HCT116 (cell line): Measurements from ENCODE around the gene MACF1. TPM values are rescaled to one million over a fixed set of nuclear protein-coding genes. Genes with fewer than 3 reads are reported as not detected.
A peak's percentile ranks its signal among the peaks of the same experiment; 100 is the strongest.

ENCODE experiments used
- ATAC-seq: fragments of 200-7000 bp; cut with Tn5 transposase; 2 replicates; pipeline ENCODE4 v1.9.1; 2020; ENCODE audit warnings: mild to moderate bottlenecking, moderate library complexity
- BruUV-seq: library from RNA; stranded (reverse); fragments of 400-500 nt; replicated peaks from 2 replicates; lab custom pipeline; 2021; lab: Mats Ljungman, UMichigan
- CTCF ChIA-PET: fragments of 300-600 bp; sonication (Branson Sonifier 250); formaldehyde crosslinking; loops from one replicate; lab custom pipeline; 2021; ENCODE audit warnings: antibody characterized with exemption; lab: Charles Lee
- POLR2A ChIA-PET: fragments of 300-600, 350-600 bp; sonication (Branson Sonifier 250); formaldehyde crosslinking; loops from one replicate; lab custom pipeline; 2021; ENCODE audit warnings: antibody characterized with exemption; lab: Charles Lee
- RAD21 ChIA-PET, 2 experiments: fragments of 300-600 bp; sonication (Branson Sonifier 250); formaldehyde crosslinking; loops; one replicate each; lab custom pipeline; 2023; ENCODE audit warnings: low total read pairs in 2 of 2; ENCODE audit not compliant: uncharacterized antibody in 2 of 2, unreplicated experiment in 2 of 2, low non-redundant PET in 1 of 2; lab: Charles Lee
- DNase-seq: peaks from one replicate; pipeline ENCODE4 v3.0.0-alpha.2; 2010; ENCODE audit warnings: low read depth, low spot score
- H2AFZ ChIP-seq: fragments of 200-600 bp; shearing (Covaris generic), sonication (generic); 2 replicates; pipeline ENCODE4 v1.6.1; 2017; ENCODE audit warnings: low read depth, mixed run types, mixed read lengths, antibody characterized with exemption, low read length; ENCODE audit not compliant: poor library complexity, severe bottlenecking
- H3K27ac ChIP-seq: 2 replicates; pipeline ENCODE4 v1.5.1; 2012; ENCODE audit warnings: low read depth, low read length
- H3K27me3 ChIP-seq: fragments of 200-600 bp; sonication (generic); 2 replicates; pipeline ENCODE4 v1.6.1; 2016; ENCODE audit warnings: mixed run types, low read length, mixed read lengths; ENCODE audit not compliant: insufficient read depth
- H3K36me3 ChIP-seq, 2 experiments: fragments of 200-500 bp in 1 of 2; fragments of 200-600 bp in 1 of 2; sonication (Bioruptor generic) in 1 of 2; sonication (generic) in 1 of 2; 2 replicates each; pipeline versions ENCODE4 v1.5.1 to v1.6.1; 2014 to 2016; ENCODE audit warnings: low read length in 2 of 2, inconsistent platforms in 1 of 2, mixed read lengths in 1 of 2, mixed run types in 1 of 2; ENCODE audit not compliant: insufficient read depth in 2 of 2, control insufficient read depth in 1 of 2
- H3K4me1 ChIP-seq, 2 experiments: fragments of 200-600 bp in 1 of 2; sonication (generic) in 1 of 2; 2 replicates each; pipeline versions ENCODE4 v1.5.1 to v1.6.1; 2012 to 2017; ENCODE audit warnings: low read length in 2 of 2, inconsistent platforms in 1 of 2, mild to moderate bottlenecking in 1 of 2, mixed read lengths in 1 of 2, mixed run types in 1 of 2, moderate library complexity in 1 of 2; ENCODE audit not compliant: insufficient read depth in 2 of 2, control insufficient read depth in 1 of 2
- H3K4me2 ChIP-seq: fragments of 200-600 bp; sonication (generic); 2 replicates; pipeline ENCODE4 v1.6.1; 2017; ENCODE audit warnings: mixed run types, low read length, mixed read lengths
- H3K4me3 ChIP-seq, 2 experiments: fragments of 200-600 bp in 1 of 2; sonication (generic) in 1 of 2; replicated peaks in 1 of 2; 2 replicates each; pipeline ENCODE4 v1.5.1; 2011 to 2016; ENCODE audit warnings: low read length in 2 of 2, control low read depth in 1 of 2, low read depth in 1 of 2, mild to moderate bottlenecking in 1 of 2, mixed read lengths in 1 of 2, mixed run types in 1 of 2
- H3K79me2 ChIP-seq: fragments of 200-600 bp; sonication (generic); 2 replicates; pipeline ENCODE4 v1.6.1; 2017; ENCODE audit warnings: mild to moderate bottlenecking, mixed run types, low read length, moderate library complexity, mixed read lengths; ENCODE audit not compliant: insufficient read depth
- H3K9ac ChIP-seq: fragments of 200-600 bp; sonication (generic); 2 replicates; pipeline ENCODE4 v1.6.1; 2016; ENCODE audit warnings: low read length, mixed read lengths
- H3K9me2 ChIP-seq: fragments of 200-600 bp; sonication (generic), shearing (Covaris generic); 2 replicates; pipeline ENCODE4 v1.6.1; 2017; ENCODE audit warnings: mixed run types, mild to moderate bottlenecking, moderate library complexity; ENCODE audit not compliant: insufficient read depth
- H3K9me3 ChIP-seq, 2 experiments: fragments of 200-500 bp in 1 of 2; fragments of 200-600 bp in 1 of 2; sonication (Bioruptor generic) in 1 of 2; sonication (generic) in 1 of 2; 2 replicates each; pipeline ENCODE4 v1.6.1; 2014 to 2017; ENCODE audit warnings: low read length in 2 of 2, mixed read lengths in 2 of 2, inconsistent platforms in 1 of 2, low read depth in 1 of 2, mild to moderate bottlenecking in 1 of 2, mixed run types in 1 of 2, moderate library complexity in 1 of 2; ENCODE audit not compliant: control insufficient read depth in 1 of 2, insufficient read depth in 1 of 2
- H4K20me1 ChIP-seq: fragments of 200-600 bp; sonication (generic), shearing (Covaris generic); 2 replicates; pipeline ENCODE4 v1.6.1; 2017; ENCODE audit warnings: mixed run types, mild to moderate bottlenecking, moderate library complexity; ENCODE audit not compliant: insufficient read depth
- CEBPB ChIP-seq: IDR thresholded peaks from 2 replicates; pipeline ENCODE4 v1.6.1; 2012; ENCODE audit warnings: low read depth
- EGR1 ChIP-seq: IDR thresholded peaks from 2 replicates; pipeline ENCODE4 v1.6.1; 2012; ENCODE audit warnings: low read depth
- ELF1 ChIP-seq: IDR thresholded peaks from 2 replicates; pipeline ENCODE4 v1.6.1; 2012; ENCODE audit warnings: low read depth, borderline replicate concordance
- MAX ChIP-seq: IDR thresholded peaks from 2 replicates; pipeline ENCODE4 v1.6.1; 2012
- POLR2A ChIP-seq: IDR thresholded peaks from 2 replicates; pipeline ENCODE4 v1.7.0; 2011; ENCODE audit warnings: borderline replicate concordance; ENCODE audit not compliant: insufficient read depth, insufficient read length; ENCODE audit errors: extremely low read depth
- RAD21 ChIP-seq: IDR thresholded peaks from 2 replicates; pipeline ENCODE4 v1.6.1; 2012; ENCODE audit warnings: low read depth, mild to moderate bottlenecking
- SIN3A ChIP-seq: IDR thresholded peaks from 2 replicates; pipeline ENCODE4 v1.6.1; 2012; ENCODE audit warnings: low read depth
- YY1 ChIP-seq: IDR thresholded peaks from 2 replicates; pipeline ENCODE4 v1.6.1; 2011; ENCODE audit warnings: low read length, low read depth, moderate library complexity, mild to moderate bottlenecking; ENCODE audit not compliant: insufficient replicate concordance; ENCODE audit errors: extremely low read depth
- intact Hi-C: fragments of 100-400 bp; cut with micrococcal nuclease; formaldehyde crosslinking; loops from 2 replicates; pipeline ENCODE4 v1.10.0; 2022
- total RNA-seq: library from RNA; stranded (reverse); gene quantifications from one replicate; pipeline ENCODE4 v1.2.1, GENCODE V29; 2021; ENCODE audit not compliant: unreplicated experiment

MACF1 gene
- total RNA-seq, 1 experiment from 2014 or later = 146 TPM

GRCh38 chr1:39182804-39183203, 21.7 kb upstream of the MACF1 start:
- ATAC-seq (no peak), DNase-seq (no peak)
- Histone ChIP-seq H3K9me3 (no peaks in the 10 kb centered on the region), H3K9ac (peak overlapping the region; percentile 37; the same call in 1 of the 2 replicates), H3K27me3 (no peaks in the 10 kb centered on the region), H3K36me3 (no peaks in the 10 kb centered on the region), H3K27ac (peak overlapping the region; percentile 47; the same call in 1 of the 2 replicates), H3K79me2 (no peaks in the 10 kb centered on the region; the same call in 1 of the 2 replicates), H3K4me3 (no peak overlapping the region), H4K20me1 (no peaks in the 10 kb centered on the region), H3K9me2 (no peaks in the 10 kb centered on the region), H2AFZ (no peak overlapping the region), H3K4me2 (peak overlapping the region; percentile 66), H3K4me1 (peaks cover 57 to 72% of the 10 kb centered on the region in 2 experiments)
- ChIA-PET CTCF (interaction anchor here (3.2 kb wide), 1 partner anchor 10 kb away, joined by 31 read pairs; no protein-coding TSS in a partner anchor), POLR2A (interaction anchor here (2.1 kb wide), 1 partner anchor 9 kb away, joined by 13 read pairs; no protein-coding TSS in a partner anchor), RAD21 (no interaction called here)
- intact Hi-C loops = loop anchor here (2.0 to 5.0 kb wide), 2 partner anchors 51 to 80 kb away; no protein-coding TSS in a partner anchor
- no TSS peak for BruUV-seq
- no peak for TF ChIP-seq MAX
- TF ChIP-seq YY1 = no peak
- TF ChIP-seq POLR2A = no peak
- TF ChIP-seq RAD21 = no peak
- TF ChIP-seq EGR1 = no peak
- no peak for TF ChIP-seq CEBPB
- TF ChIP-seq ELF1 = no peak
- TF ChIP-seq SIN3A = no peak
